Thyroid gland (tissue), 4 donors: ENCODE data around the gene COL23A1. TPM values are rescaled to one million over a fixed set of nuclear protein-coding genes. Genes with fewer than 3 reads are reported as not detected.
A peak's percentile ranks its signal among the peaks of the same experiment; 100 is the strongest.
"Not testable (repeated sequence)": the region's sequence is repeated elsewhere in the genome, so short reads cannot be mapped to it uniquely, and the experiment has no call there.

Source experiments
- DNase-seq, 2 donors: peaks; one replicate each; pipeline ENCODE4 v3.0.0-alpha.2; 2019
- H3K27ac ChIP-seq, 3 donors: fragments of 200-600 bp; sonication (generic); 1 replicate in 2 of 3; 2 replicates in 1 of 3; pipeline ENCODE4 v1.5.1; 2016 to 2019; ENCODE audit warnings: mild to moderate bottlenecking in 1 of 3, moderate library complexity in 1 of 3
- H3K27me3 ChIP-seq: fragments of 200-600 bp; sonication (generic); one replicate; pipeline ENCODE4 v1.5.1; 2019
- H3K36me3 ChIP-seq, 2 donors: fragments of 200-600 bp; sonication (generic); one replicate each; pipeline ENCODE4 v1.5.1; 2016 to 2019
- H3K4me1 ChIP-seq, 2 donors: fragments of 200-600 bp; sonication (generic); one replicate each; pipeline ENCODE4 v1.5.1; 2017 to 2019
- H3K4me3 ChIP-seq, 3 donors: fragments of 200-600 bp; sonication (generic); replicated peaks in 1 of 3; 1 replicate in 2 of 3; 2 replicates in 1 of 3; pipeline ENCODE4 v1.5.1; 2016; ENCODE audit warnings: mild to moderate bottlenecking in 1 of 3
- H3K9me3 ChIP-seq: fragments of 200-600 bp; sonication (generic); one replicate; pipeline ENCODE4 v1.5.1; 2017
- POLR2A ChIP-seq, 2 donors: fragments of 450-650 bp; IDR thresholded peaks; one replicate each; pipeline ENCODE4 v1.6.1; 2017; ENCODE audit warnings: antibody characterized with exemption in 2 of 2, mild to moderate bottlenecking in 2 of 2, moderate library complexity in 1 of 2
- WGBS, 2 donors: methylation state at CpG; one replicate each; pipeline ENCODE4 v1.1.5; 2017; 5-methylcytosine and 5-hydroxymethylcytosine counted together
- intact Hi-C: fragments of 100-400 bp; cut with DNase I; formaldehyde crosslinking; loops from one replicate; pipeline ENCODE4 v1.15.1; 2023
- total RNA-seq, 4 donors: library from RNA; depleted of rRNA; stranded (reverse); fragments of >200 nt; gene quantifications; one replicate each; pipeline ENCODE4 v1.2.3, GENCODE V29; 2016
- TF ChIP-seq, protein P1 (sequence below), 6 experiments: fragments of 200-600 bp in 3 of 6; fragments of 450-650 bp in 3 of 6; sonication (generic) in 3 of 6; IDR thresholded peaks; one replicate each; pipeline ENCODE4 v1.5.1; 2016 to 2019; ENCODE audit warnings: antibody characterized with exemption in 6 of 6, mild to moderate bottlenecking in 2 of 6, inconsistent platforms in 1 of 6, moderate library complexity in 1 of 6

Gene COL23A1
- total RNA-seq, 4 donors from 2014 or later, result 76.6 to 108 (median 95.7) TPM

DNA sequence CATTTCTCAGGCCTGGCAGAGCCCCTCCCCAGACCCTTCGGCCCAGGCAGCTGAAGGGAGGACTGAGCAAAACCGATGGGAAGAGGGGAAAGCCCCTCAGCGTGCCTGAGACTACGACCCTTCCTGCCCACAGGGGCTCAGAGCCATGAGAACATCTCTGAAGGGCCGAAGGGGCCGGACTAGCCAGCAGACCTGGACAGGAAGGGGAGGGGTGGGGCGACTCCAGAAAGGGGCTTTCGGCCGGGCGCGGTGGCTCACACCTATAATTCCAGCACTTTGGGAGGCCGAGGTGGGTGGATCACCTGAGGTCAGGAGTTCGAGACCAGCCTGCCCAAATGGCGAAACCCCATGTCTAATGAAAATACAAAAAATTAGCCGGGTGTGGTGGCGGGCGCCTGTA lies 271.8 kb downstream of the COL23A1 start:
- H3K27ac ChIP-seq, result peak overlapping the region; percentile 64 to 76 (median 65)
- intact Hi-C loops, result no loop called here
- H3K4me3 ChIP-seq, result no peak overlapping the region
- H3K36me3 ChIP-seq, result no peaks in the 10 kb centered on the region
- no peaks in the 10 kb centered on the region for H3K27me3 ChIP-seq
- 95 to 96% methylated on average over 17 of the region's 17 CpGs for WGBS, 2 donors
- peak in 1 of 2 donors; percentile 2 for DNase-seq
- H3K9me3 ChIP-seq, result no peaks in the 10 kb centered on the region
- H3K4me1 ChIP-seq, result peaks cover 20 to 33% of the 10 kb centered on the region in 2 donors
- no peak for TF ChIP-seq POLR2A (IDR thresholded peaks at IDR 0.05)
- TF ChIP-seq, protein P1, sequence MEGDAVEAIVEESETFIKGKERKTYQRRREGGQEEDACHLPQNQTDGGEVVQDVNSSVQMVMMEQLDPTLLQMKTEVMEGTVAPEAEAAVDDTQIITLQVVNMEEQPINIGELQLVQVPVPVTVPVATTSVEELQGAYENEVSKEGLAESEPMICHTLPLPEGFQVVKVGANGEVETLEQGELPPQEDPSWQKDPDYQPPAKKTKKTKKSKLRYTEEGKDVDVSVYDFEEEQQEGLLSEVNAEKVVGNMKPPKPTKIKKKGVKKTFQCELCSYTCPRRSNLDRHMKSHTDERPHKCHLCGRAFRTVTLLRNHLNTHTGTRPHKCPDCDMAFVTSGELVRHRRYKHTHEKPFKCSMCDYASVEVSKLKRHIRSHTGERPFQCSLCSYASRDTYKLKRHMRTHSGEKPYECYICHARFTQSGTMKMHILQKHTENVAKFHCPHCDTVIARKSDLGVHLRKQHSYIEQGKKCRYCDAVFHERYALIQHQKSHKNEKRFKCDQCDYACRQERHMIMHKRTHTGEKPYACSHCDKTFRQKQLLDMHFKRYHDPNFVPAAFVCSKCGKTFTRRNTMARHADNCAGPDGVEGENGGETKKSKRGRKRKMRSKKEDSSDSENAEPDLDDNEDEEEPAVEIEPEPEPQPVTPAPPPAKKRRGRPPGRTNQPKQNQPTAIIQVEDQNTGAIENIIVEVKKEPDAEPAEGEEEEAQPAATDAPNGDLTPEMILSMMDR (IDR thresholded peaks at IDR 0.05), result no peak

DNA sequence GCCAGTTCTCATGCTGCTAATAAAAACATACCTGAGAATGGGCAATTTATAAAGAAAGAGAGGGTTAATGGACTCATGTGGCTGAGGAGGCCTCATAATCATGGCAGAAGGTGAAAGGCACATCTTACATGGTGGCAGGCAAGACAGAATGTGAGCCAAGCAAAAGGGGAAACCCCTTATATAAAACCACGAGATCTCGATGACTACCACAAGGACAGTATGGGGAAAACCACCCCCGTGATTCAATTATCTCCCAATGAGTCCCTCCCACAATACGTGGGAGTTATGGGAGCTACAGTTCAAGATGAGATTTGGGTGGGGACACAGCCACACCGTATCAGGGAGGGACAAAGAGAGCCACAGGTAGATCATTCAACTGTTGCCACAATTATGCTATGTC lies 272.5 kb downstream of the COL23A1 start:
- intact Hi-C loops, H3K4me3 ChIP-seq, H3K9me3 ChIP-seq, DNase-seq, H3K27me3 ChIP-seq, H3K36me3 ChIP-seq: not testable (repeated sequence)
- 88 to 94% methylated on average over 5 of the region's 5 CpGs for WGBS, 2 donors
- Histone ChIP-seq H3K4me1 (peaks cover 24 to 35% of the 10 kb centered on the region in 2 donors), H3K27ac (peak overlapping the region; percentile 64 to 76 (median 65))

DNA sequence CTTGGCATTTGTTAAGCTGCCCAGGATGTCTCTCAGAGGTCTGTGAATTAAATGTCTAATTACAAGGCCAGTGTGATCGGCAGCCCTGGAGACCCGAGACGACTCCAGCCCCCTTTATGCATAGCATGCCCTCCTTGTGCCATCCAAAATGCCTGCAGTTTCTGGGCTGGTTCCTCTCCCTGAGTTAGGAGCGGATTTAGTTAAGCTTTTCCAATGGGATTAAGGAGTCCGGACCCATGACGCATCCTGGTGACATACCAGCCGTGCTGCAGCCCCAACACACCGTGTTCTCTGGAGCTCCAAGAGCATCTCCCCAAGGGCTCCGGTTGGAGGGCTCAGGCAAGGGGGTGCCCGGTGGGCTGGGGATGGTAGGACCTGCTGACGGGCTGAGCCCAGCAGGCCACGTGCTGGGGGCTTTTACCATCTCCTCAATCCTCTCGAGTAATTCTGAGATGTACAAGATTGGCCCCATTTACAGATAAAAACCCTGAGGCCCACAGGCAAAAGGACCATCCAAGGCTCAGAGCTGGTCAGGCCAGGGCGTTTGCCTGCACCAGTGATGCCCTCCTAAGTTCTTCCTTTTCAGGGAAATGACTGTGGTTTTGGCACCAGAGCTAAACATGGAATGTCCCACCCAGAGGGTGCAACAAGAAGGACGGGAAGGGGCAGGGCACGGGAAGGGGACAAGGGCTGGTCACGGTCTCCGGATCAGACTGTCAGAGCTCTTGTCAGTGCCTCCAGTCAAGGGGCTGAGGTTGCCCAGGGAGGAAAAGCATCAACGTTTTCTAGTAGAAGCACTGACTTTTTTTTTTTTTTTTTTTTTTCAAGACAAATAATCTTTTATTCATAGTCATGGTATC lies 275.0 kb downstream of the COL23A1 start:
- Histone ChIP-seq H3K9me3 (no peaks in the 10 kb centered on the region), H3K36me3 (no peaks in the 10 kb centered on the region), H3K27ac (peak overlapping the region in 1 of 3 donors; percentile 8), H3K27me3 (no peaks in the 10 kb centered on the region), H3K4me1 (peaks cover 26 to 45% of the 10 kb centered on the region in 2 donors), H3K4me3 (no peak overlapping the region)
- DNase-seq, result peak; percentile 42 to 48
- intact Hi-C loops, result no loop called here
- WGBS, 2 donors, result 80 to 84% methylated on average over 15 to 19 of the region's 19 CpGs
- no peak for TF ChIP-seq POLR2A (IDR thresholded peaks at IDR 0.05)
- TF ChIP-seq, protein P1 (IDR thresholded peaks at IDR 0.05), result no peak

DNA sequence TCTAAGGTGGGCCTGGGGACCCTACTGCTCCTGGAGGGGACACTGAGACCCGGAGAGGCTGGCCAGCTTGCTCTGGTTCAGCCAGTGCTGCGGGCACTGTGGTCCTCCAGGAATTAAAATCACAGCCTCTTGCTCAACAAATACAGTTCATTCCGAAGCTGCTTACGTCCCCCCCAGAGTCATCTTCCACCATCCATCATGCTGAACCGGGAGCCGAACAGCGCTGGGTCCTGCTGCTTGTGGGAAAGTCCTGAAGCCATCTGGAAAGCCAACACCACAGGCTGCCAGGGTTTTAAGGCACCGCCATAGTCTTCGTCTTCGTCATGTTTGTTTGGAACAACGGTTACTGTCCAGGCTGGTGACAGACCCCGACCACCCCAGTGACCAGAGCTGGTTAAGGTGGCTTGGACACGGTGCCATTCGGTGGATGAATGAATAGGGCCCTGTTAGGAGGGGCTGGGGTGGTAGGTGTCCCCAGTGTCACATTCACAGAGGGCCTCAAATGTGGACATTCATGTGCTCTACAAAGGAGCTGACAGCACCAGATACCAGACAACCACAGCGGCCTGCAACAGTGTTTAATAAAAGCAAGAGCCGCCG lies 276.0 kb downstream of the COL23A1 start:
- intact Hi-C loops, result no loop called here
- no peaks in the 10 kb centered on the region for H3K9me3 ChIP-seq
- DNase-seq, result peak in 1 of 2 donors; percentile 1
- TF ChIP-seq, protein P1 (IDR thresholded peaks at IDR 0.05), result no peak
- TF ChIP-seq POLR2A (IDR thresholded peaks at IDR 0.05), result no peak
- 80% methylated on average over 16 of the region's 17 CpGs for WGBS, 2 donors
- no peak overlapping the region for H3K27ac ChIP-seq
- no peaks in the 10 kb centered on the region for H3K36me3 ChIP-seq
- H3K27me3 ChIP-seq, result no peaks in the 10 kb centered on the region
- peaks cover 19 to 38% of the 10 kb centered on the region in 2 donors for H3K4me1 ChIP-seq
- no peak overlapping the region for H3K4me3 ChIP-seq

DNA sequence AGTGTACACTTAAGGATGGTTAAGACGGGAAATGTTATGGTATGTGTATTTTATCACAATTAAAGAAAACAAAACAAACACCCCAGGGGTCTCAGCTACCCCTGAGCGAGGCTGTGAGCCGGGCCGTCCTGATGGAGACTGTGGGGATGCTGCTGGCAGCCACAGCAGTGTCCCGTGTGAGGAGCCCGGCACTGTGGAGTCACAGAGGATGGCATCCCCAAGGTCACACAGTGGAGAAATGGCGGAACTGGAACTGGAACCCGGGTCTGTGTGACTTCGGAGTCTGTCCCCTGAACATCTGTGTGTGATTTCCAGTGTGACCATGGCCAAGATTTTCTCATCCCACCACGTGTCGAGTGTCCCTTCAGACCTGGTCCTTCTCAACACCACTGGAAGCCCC lies 276.9 kb downstream of the COL23A1 start:
- DNase-seq, result no peak
- TF ChIP-seq, protein P1 (IDR thresholded peaks at IDR 0.05), result no peak
- no peak for TF ChIP-seq POLR2A (IDR thresholded peaks at IDR 0.05)
- WGBS, 2 donors, result 76 to 82% methylated on average over 11 of the region's 11 CpGs
- Histone ChIP-seq H3K27me3 (no peaks in the 10 kb centered on the region), H3K4me1 (peaks cover 12 to 29% of the 10 kb centered on the region in 2 donors), H3K4me3 (no peak overlapping the region), H3K27ac (peak overlapping the region; percentile 32 to 63 (median 48)), H3K36me3 (no peaks in the 10 kb centered on the region), H3K9me3 (no peaks in the 10 kb centered on the region)
- intact Hi-C loops, result no loop called here
